ENCODE data around the gene EHD1. TPM values are rescaled to one million over a fixed set of nuclear protein-coding genes. Genes with fewer than 3 reads are reported as not detected.

Gene EHD1
- total and polyA plus RNA-seq, 2 of the 8 experiments (the other 6 are each of a cell fraction or from before 2014, with no cell fraction given), result 31.5 to 42.9 TPM

- Histone ChIP-seq H3K27ac (ENCODE audit: low read depth, low read length) (no peak overlapping the region), H4K5ac (ENCODE audit: insufficient read length, low read depth, low read length) (no peak overlapping the region), H3K27me3 (replicated peaks in 1 of 4; ENCODE audit: control insufficient read depth in 3 of 4, extremely low read depth in 1 of 4, insufficient read depth in 3 of 4, low read length in 3 of 4) (no peaks in the 10 kb centered on the region), H3K4me1 (replicated peaks in 1 of 4; ENCODE audit: control insufficient read depth in 3 of 4, insufficient read depth in 4 of 4, low read length in 3 of 4) (no peaks in the 10 kb centered on the region), H2BK12ac (ENCODE audit: low read depth, low read length) (no peak overlapping the region), H3K36me3 (ENCODE audit: control insufficient read depth in 2 of 4, insufficient read depth in 4 of 4, low read length in 3 of 4) (peaks cover 5 to 35% (median 14%) of the 10 kb centered on the region in 4 experiments; a peak in 5 of 8 replicates), H4K8ac (ENCODE audit: extremely low read depth, insufficient read depth, low read length) (no peak overlapping the region), H4K20me1 (replicated peaks in 1 of 2; ENCODE audit: control insufficient read depth in 1 of 2, insufficient read depth in 2 of 2, low read length in 2 of 2) (peaks cover 7 to 8% of the 10 kb centered on the region in 2 experiments), H3K9me3 (ENCODE audit: insufficient read depth in 2 of 2, low read depth in 1 of 2, low read length in 1 of 2) (no peaks in the 10 kb centered on the region), H3K14ac (ENCODE audit: insufficient read length) (no peak overlapping the region), H2BK5ac (ENCODE audit: low read depth, low read length) (no peak overlapping the region), H2AFZ (ENCODE audit: low read length) (no peak overlapping the region), H2BK120ac (replicated peaks; ENCODE audit: low read depth, low read length) (no peak overlapping the region), H3K4me3 (ENCODE audit: extremely low read depth in 1 of 4, insufficient read depth in 2 of 4, low read depth in 3 of 4, low read length in 4 of 4) (no peak overlapping the region), H3K18ac (ENCODE audit: extremely low read depth, low read length) (no peak overlapping the region), H2BK15ac (ENCODE audit: low read length) (no peak overlapping the region), H2BK20ac (ENCODE audit: low read length) (no peak overlapping the region), H3K79me1 (ENCODE audit: low read depth, low read length) (no peaks in the 10 kb centered on the region), H3K9ac (replicated peaks in 1 of 4; ENCODE audit: extremely low read depth in 1 of 4, low read depth in 3 of 4, low read length in 3 of 4) (no peak overlapping the region), H3K4me2 (ENCODE audit: insufficient read depth in 1 of 2, low read depth in 2 of 2, low read length in 2 of 2) (no peak overlapping the region), H2AK5ac (ENCODE audit: low read depth, low read length) (no peak overlapping the region), H3K4ac (replicated peaks; ENCODE audit: insufficient read length, low read depth, low read length) (no peak overlapping the region), H3K56ac (replicated peaks; ENCODE audit: insufficient read length, low read depth, low read length) (no peak overlapping the region), H3K23ac (ENCODE audit: insufficient read length) (no peak overlapping the region), H4K91ac (replicated peaks; ENCODE audit: insufficient read length, low read length) (no peak overlapping the region), H3K23me2 (ENCODE audit: low read depth, low read length) (no peaks in the 10 kb centered on the region), H3K79me2 (ENCODE audit: control insufficient read depth in 1 of 2, insufficient read depth in 2 of 2, low read length in 2 of 2) (no peaks in the 10 kb centered on the region)
- ChIA-PET POLR2A (ENCODE audit: partially characterized antibody) (interaction anchor here (1.0 kb wide), 1 partner anchor 18 kb away, joined by 5 read pairs; no protein-coding TSS in a partner anchor), CTCF (ENCODE audit: partially characterized antibody) (interaction anchor here (1.0 to 1.9 kb wide), 3 partner anchors 15 to 29 kb away, joined by 3 to 6 read pairs (median 3); partner anchors contain the start of gene MAP4K2)
- FAIRE-seq (no peak), DNase-seq (ENCODE audit: low read depth in 1 of 2, low spot score in 2 of 2) (no peak)
- WGBS, 2 experiments (ENCODE audit: extremely low coverage in 1 of 2, insufficient coverage in 1 of 2, insufficient read length in 1 of 2, insufficient replicate concordance in 2 of 2, low coverage in 1 of 2, low lambda C conversion rate in 2 of 2, missing lambda C conversion rate in 1 of 2), result 94% methylated on average over 12 of the region's 12 CpGs; no CpG with 5 or more reads in 1 of the 2 experiments
- no peak for TF ChIP-seq CREB1 (IDR thresholded peaks at IDR 0.05)
- no peak for TF ChIP-seq SIX5 (IDR thresholded peaks at IDR 0.05; ENCODE audit: low read depth, low read length)
- no peak for TF ChIP-seq RFX5 (IDR thresholded peaks at IDR 0.05; ENCODE audit: borderline replicate concordance, low read depth, low read length)
- TF ChIP-seq RBBP5 (IDR thresholded peaks at IDR 0.05; ENCODE audit: borderline replicate concordance, low read depth, low read length), result no peak
- no peak for TF ChIP-seq POU5F1 (IDR thresholded peaks at IDR 0.05; ENCODE audit: low read depth, low read length)
- TF ChIP-seq CBX5 (IDR thresholded peaks at IDR 0.05; ENCODE audit: low read depth, low read length), result no peak
- TF ChIP-seq BACH1 (IDR thresholded peaks at IDR 0.05; ENCODE audit: low read length), result no peak
- TF ChIP-seq BCL11A (IDR thresholded peaks at IDR 0.05; ENCODE audit: low read depth in 2 of 2, low read length in 2 of 2), result no peak
- TF ChIP-seq JUND (IDR thresholded peaks at IDR 0.05; ENCODE audit: low read length), result no peak
These were observed 45.3 kb downstream of the EHD1 start for GRCh38 chr11:64833198-64833502.
